Activated CD8-positive, alpha-beta T cell treated with anti-CD3 and anti-CD28 coated beads, Interleukin-2, amount 10 ng/mL, durations not matched to agents 7 days and 5 days (primary cell): ENCODE results near the gene GABPB2. TPM values are rescaled to one million over a fixed set of nuclear protein-coding genes. Genes with fewer than 3 reads are reported as not detected.
A peak's percentile ranks its signal among the peaks of the same experiment; 100 is the strongest.

Source experiments
- ATAC-seq: fragments of 150-1000 bp; cut with Tn5 transposase; one replicate; pipeline ENCODE4 v1.10.0; 2021; ENCODE audit warnings: moderate library complexity
- CTCF ChIA-PET: fragments of 350-600 bp; sonication (Branson Sonifier 250); formaldehyde crosslinking; loops from one replicate; lab custom pipeline; 2021; ENCODE audit warnings: antibody characterized with exemption; lab: Charles Lee
- POLR2A ChIA-PET: fragments of 350-600 bp; sonication (Branson Sonifier 250); formaldehyde crosslinking; loops from one replicate; lab custom pipeline; 2021; ENCODE audit warnings: antibody characterized with exemption; lab: Charles Lee
- DNase-seq: peaks from one replicate; pipeline ENCODE4 v3.0.0-alpha.2; 2020
- H3K27ac Mint-ChIP-seq: one replicate; pipeline ENCODE4 v1.8.0; 2021; ENCODE audit warnings: mild to moderate bottlenecking, mixed read lengths
- H3K27me3 Mint-ChIP-seq: one replicate; pipeline ENCODE4 v1.8.0; 2021; ENCODE audit warnings: low read depth, mixed read lengths
- H3K36me3 Mint-ChIP-seq: one replicate; pipeline ENCODE4 v1.8.0; 2021; ENCODE audit warnings: low read depth, mixed read lengths
- H3K4me1 Mint-ChIP-seq: one replicate; pipeline ENCODE4 v1.8.0; 2021; ENCODE audit warnings: low read depth, mixed read lengths
- H3K4me3 Mint-ChIP-seq: one replicate; pipeline ENCODE4 v1.8.0; 2021; ENCODE audit warnings: mild to moderate bottlenecking, mixed read lengths
- H3K9me3 Mint-ChIP-seq: one replicate; pipeline ENCODE4 v1.8.0; 2022; ENCODE audit warnings: mixed read lengths; ENCODE audit not compliant: insufficient read depth
- total RNA-seq, 2 experiments: library from RNA; stranded (reverse); gene quantifications; one replicate each; pipeline ENCODE4 v1.2.3, GENCODE V29; 2021

The GABPB2 gene
- total RNA-seq, 2 experiments from 2014 or later: 32.7 to 34.4 TPM

DNA sequence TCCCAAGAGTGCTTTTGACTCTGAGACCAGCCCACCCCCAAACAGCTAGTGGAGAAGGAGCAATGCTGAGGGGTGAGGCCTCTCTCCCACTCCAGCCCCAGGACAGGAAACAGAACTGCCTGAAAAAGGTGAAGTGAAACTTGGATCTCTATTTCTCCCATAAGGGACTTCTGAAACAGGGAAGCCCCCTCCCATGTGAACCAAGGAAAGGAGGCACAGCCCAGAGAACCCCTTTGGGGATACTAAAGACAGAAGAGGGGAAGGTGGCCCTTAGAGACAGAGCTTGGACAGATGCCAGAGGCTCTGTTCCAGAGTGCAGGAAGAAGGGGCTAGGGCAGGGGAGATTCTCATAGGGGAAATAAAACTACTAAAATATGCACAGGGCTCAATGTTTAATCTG lies 88.8 kb downstream of the GABPB2 start:
- Mint-ChIP-seq H3K4me3 (peak overlapping the region; percentile 16), H3K4me1 (peaks cover 67% of the 10 kb centered on the region), H3K27me3 (no peaks in the 10 kb centered on the region), H3K27ac (peak overlapping the region; percentile 69), H3K9me3 (no peaks in the 10 kb centered on the region), H3K36me3 (peaks cover 47% of the 10 kb centered on the region)
- ChIA-PET POLR2A (interaction anchor here (1.5 to 1.6 kb wide), 2 partner anchors 30 to 122 kb away, joined by 4 to 5 read pairs; partner anchors contain the start of genes VPS72 and ZNF687), CTCF (interaction anchor here (1.1 to 13.1 kb wide), 4 partner anchors 45 to 134 kb away, joined by 3 to 337 read pairs (median 28); partner anchors contain the start of gene CDC42SE1)
- no peak for ATAC-seq
- no peak for DNase-seq

DNA sequence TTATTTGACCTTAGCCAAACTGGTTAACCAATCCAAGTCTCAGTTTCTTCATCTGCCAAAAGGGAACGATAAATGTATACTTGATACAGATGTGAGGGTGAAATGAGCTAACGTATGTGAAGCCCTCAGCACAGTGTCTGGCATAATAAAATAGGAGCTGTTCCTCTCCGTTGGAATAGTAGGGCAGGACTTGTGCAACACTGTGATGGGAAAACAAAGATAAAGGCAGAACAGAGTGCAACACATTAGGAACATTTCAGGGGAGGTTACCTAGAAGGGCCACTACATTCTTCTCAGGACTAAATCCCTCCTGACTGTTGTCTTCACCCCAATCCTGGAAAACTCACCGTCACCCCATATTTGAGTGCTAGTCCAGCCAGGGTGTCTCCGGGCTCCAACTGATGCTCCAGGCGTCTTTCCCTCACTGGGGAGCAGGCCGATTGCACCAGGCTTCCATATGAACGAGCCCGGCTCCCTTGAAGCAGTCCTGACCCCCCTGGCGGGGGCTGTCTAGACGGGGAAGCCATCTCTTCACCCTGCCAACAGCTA lies 94.2 kb downstream of the GABPB2 start:
- Mint-ChIP-seq H3K27ac (peak overlapping the region; percentile 94), H3K27me3 (no peaks in the 10 kb centered on the region), H3K4me1 (peaks cover 46% of the 10 kb centered on the region), H3K36me3 (peaks cover 51% of the 10 kb centered on the region), H3K9me3 (no peaks in the 10 kb centered on the region), H3K4me3 (peak overlapping the region; percentile 92)
- DNase-seq (no peak), ATAC-seq (no peak)
- ChIA-PET POLR2A (interaction anchor here (0.9 to 2.3 kb wide), 3 partner anchors 8 to 25 kb away, joined by 3 to 24 read pairs (median 4); partner anchors contain the start of genes TNFAIP8L2 and VPS72), CTCF (interaction anchor here (1.4 kb wide), 1 partner anchor 8 kb away, joined by 4 read pairs; the partner anchor contains the start of gene TNFAIP8L2)

- no peak for ATAC-seq
- ChIA-PET POLR2A (interaction anchor here (0.9 to 2.3 kb wide), 3 partner anchors 9 to 24 kb away, joined by 3 to 24 read pairs (median 4); partner anchors contain the start of genes TNFAIP8L2 and VPS72), CTCF (interaction anchor here (1.4 to 2.2 kb wide), 2 partner anchors 9 to 176 kb away, joined by 4 to 6 read pairs; partner anchors contain the start of gene TNFAIP8L2)
- Mint-ChIP-seq H3K27me3 (no peaks in the 10 kb centered on the region), H3K9me3 (no peaks in the 10 kb centered on the region), H3K36me3 (peaks cover 52% of the 10 kb centered on the region), H3K4me3 (peak overlapping the region; percentile 92), H3K4me1 (peaks cover 43% of the 10 kb centered on the region), H3K27ac (peak overlapping the region; percentile 94)
- peak; percentile 27 for DNase-seq
Measured at GRCh38 chr1:151165281-151165737, 94.7 kb downstream of the GABPB2 start.

GRCh38 chr1:151165738-151166504 lies 95.4 kb downstream of the GABPB2 start, which contains the start of the genes LYSMD1 and SCNM1:
TSS of gene LYSMD1 (minus strand) at chr1:151165902. CDS start at chr1:151165258, 644 bp downstream.
TSS of gene SCNM1 (plus strand) at chr1:151166144. CDS start at chr1:151166153, 9 bp downstream.
- H3K27me3 Mint-ChIP-seq: no peaks in the 10 kb centered on the region
- peak within 1 kb of the TSS; percentile 94 for H3K27ac Mint-ChIP-seq
- POLR2A ChIA-PET: interaction anchor here (0.5 to 2.3 kb wide), 6 partner anchors 9 to 116 kb away, joined by 3 to 24 read pairs (median 3); partner anchors contain the start of genes CDC42SE1, TNFAIP8L2 and VPS72
- peak within 1 kb of the TSS; percentile 92 for H3K4me3 Mint-ChIP-seq
- peaks cover 49% of the 10 kb centered on the region for H3K36me3 Mint-ChIP-seq
- peak; percentile 95 for ATAC-seq
- DNase-seq: peak; percentile 98
- CTCF ChIA-PET: interaction anchor here (1.0 to 2.2 kb wide), 3 partner anchors 9 to 175 kb away, joined by 4 to 7 read pairs (median 6); partner anchors contain the start of gene TNFAIP8L2
- H3K9me3 Mint-ChIP-seq: no peaks in the 10 kb centered on the region
- H3K4me1 Mint-ChIP-seq: peaks cover 40% of the 10 kb centered on the region

DNA sequence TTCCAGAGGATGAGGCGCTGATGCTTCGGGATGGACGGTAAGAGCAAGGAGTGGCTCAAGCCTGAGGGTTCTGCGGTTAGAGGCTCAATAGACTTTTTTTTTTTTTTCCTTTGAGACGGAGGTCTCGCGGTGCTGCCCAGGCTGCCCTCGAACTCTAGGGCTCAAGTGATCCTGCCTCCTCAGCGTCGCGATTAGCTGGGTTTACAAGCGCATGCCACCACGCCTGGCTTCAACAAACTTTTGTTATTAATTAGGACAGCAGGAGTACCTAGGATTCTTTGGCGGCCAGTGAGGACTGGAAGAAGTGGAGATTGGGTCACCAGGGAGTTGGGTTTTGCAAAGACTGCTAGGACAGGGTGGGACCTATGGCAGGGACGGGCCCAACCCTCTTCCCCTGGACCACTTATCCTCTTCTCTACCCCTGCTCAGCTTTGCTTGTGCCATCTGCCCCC lies 96.0 kb downstream of the GABPB2 start:
- ATAC-seq: peak; percentile 9
- POLR2A ChIA-PET: interaction anchor here (0.5 to 2.3 kb wide), 7 partner anchors 10 to 115 kb away, joined by 3 to 24 read pairs (median 3); partner anchors contain the start of genes CDC42SE1, TNFAIP8L2 and VPS72
- H3K4me3 Mint-ChIP-seq: peak overlapping the region; percentile 92
- peaks cover 37% of the 10 kb centered on the region for H3K4me1 Mint-ChIP-seq
- no peak for DNase-seq
- CTCF ChIA-PET: interaction anchor here (1.0 to 2.2 kb wide), 3 partner anchors 10 to 174 kb away, joined by 4 to 7 read pairs (median 6); partner anchors contain the start of gene TNFAIP8L2
- peaks cover 49% of the 10 kb centered on the region for H3K36me3 Mint-ChIP-seq
- H3K9me3 Mint-ChIP-seq: no peaks in the 10 kb centered on the region
- no peaks in the 10 kb centered on the region for H3K27me3 Mint-ChIP-seq
- peak overlapping the region; percentile 94 for H3K27ac Mint-ChIP-seq

GRCh38 chr1:151167116-151167515 lies 96.6 kb downstream of the GABPB2 start:
- peak overlapping the region; percentile 92 for H3K4me3 Mint-ChIP-seq
- peaks cover 43% of the 10 kb centered on the region for H3K36me3 Mint-ChIP-seq
- DNase-seq (no peak), ATAC-seq (no peak)
- no peaks in the 10 kb centered on the region for H3K27me3 Mint-ChIP-seq
- peak overlapping the region; percentile 94 for H3K27ac Mint-ChIP-seq
- peaks cover 31% of the 10 kb centered on the region for H3K4me1 Mint-ChIP-seq
- ChIA-PET CTCF (interaction anchor here (1.8 to 2.2 kb wide), 2 partner anchors 10 to 174 kb away, joined by 6 to 7 read pairs; partner anchors contain the start of gene TNFAIP8L2), POLR2A (interaction anchor here (0.8 to 2.3 kb wide), 3 partner anchors 10 to 25 kb away, joined by 3 to 24 read pairs (median 7); partner anchors contain the start of genes TNFAIP8L2 and VPS72)
- H3K9me3 Mint-ChIP-seq: no peaks in the 10 kb centered on the region

DNA sequence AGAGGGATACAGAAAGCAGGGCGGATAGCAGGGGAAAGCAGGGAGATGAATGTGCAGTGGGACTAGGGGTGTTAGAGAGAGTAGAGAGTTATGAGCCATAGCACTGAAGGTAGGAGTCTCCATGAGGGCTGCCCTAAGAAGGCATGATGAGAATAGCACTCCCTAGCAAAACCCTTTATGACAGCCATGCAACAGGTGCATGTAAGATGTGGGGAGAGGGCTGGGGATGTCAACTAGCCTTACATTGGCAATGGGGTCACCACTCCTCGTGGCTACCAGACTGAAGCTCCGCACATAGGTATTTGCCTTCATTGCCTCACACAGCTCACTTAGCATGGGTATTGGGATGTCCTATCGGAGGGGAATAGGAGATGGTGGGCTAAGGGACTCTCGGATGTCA lies 100.6 kb downstream of the GABPB2 start:
- Mint-ChIP-seq H3K9me3 (no peaks in the 10 kb centered on the region), H3K4me1 (peaks cover 13% of the 10 kb centered on the region), H3K36me3 (peaks cover 37% of the 10 kb centered on the region), H3K27ac (no peak overlapping the region), H3K4me3 (no peak overlapping the region), H3K27me3 (no peaks in the 10 kb centered on the region)
- ATAC-seq (no peak), DNase-seq (no peak)
- POLR2A ChIA-PET: interaction anchor here (0.9 to 2.8 kb wide), 2 partner anchors 14 to 18 kb away, joined by 4 to 13 read pairs; partner anchors contain the start of gene VPS72
- CTCF ChIA-PET: interaction anchor here (0.7 to 1.6 kb wide), 3 partner anchors 17 to 72 kb away, joined by 3 to 6 read pairs (median 3); no protein-coding TSS in a partner anchor

Other genes with a start within 250 kb of the GABPB2 start
- 10 to 100 TPM; 39.8 to 42.1 TPM for gene ARNT, start 194.2 kb upstream of the GABPB2 start, total RNA-seq
- gene CTXND2, start 183.6 kb upstream of the GABPB2 start, total RNA-seq: not detected
- gene SETDB1, start 144.4 kb upstream of the GABPB2 start, total RNA-seq: 10 to 100 TPM; 58.5 to 59.3 TPM
- gene CERS2, start 95.9 kb upstream of the GABPB2 start, total RNA-seq: 100 to 1,000 TPM; 149 to 150 TPM
- not detected for gene ANXA9, start 88.5 kb upstream of the GABPB2 start, total RNA-seq
- gene MINDY1, start 63.9 kb upstream of the GABPB2 start, total RNA-seq: 1 to 10 TPM; 9.1 to 9.9 TPM
- 10 to 100 TPM; 15.8 to 19.0 TPM for gene PRUNE1, start 62.3 kb upstream of the GABPB2 start, total RNA-seq
- 1 to 10 TPM; 1.1 to 1.8 TPM for gene BNIPL, start 34.2 kb upstream of the GABPB2 start, total RNA-seq
- 1 to 10 TPM; 1.3 TPM for gene C1orf56, start 23.0 kb upstream of the GABPB2 start, total RNA-seq
- 100 to 1,000 TPM; 238 to 245 TPM for gene CDC42SE1, start 11.1 kb upstream of the GABPB2 start, total RNA-seq
- 1 to 10 TPM; 5.7 to 6.0 TPM for gene MLLT11, start 10.4 kb upstream of the GABPB2 start, total RNA-seq
- gene SEMA6C, start 75.9 kb downstream of the GABPB2 start, total RNA-seq: 1 to 10 TPM; 1.9 to 2.2 TPM
- gene TNFAIP8L2, start 85.9 kb downstream of the GABPB2 start, total RNA-seq: 10 to 100 TPM; 18.5 to 20.0 TPM
- 1 to 10 TPM; 3.7 to 4.3 TPM for gene LYSMD1, start 95.1 kb downstream of the GABPB2 start, total RNA-seq
- 10 to 100 TPM; 53.0 to 55.9 TPM for gene SCNM1, start 95.4 kb downstream of the GABPB2 start, total RNA-seq
- 1 to 10 TPM; 2.2 to 3.4 TPM for gene TMOD4, start 105.2 kb downstream of the GABPB2 start, total RNA-seq
- gene VPS72, start 119.4 kb downstream of the GABPB2 start, total RNA-seq: 10 to 100 TPM; 59.8 to 61.7 TPM
- 10 to 100 TPM; 64.9 to 69.2 TPM for gene PIP5K1A, start 127.8 kb downstream of the GABPB2 start, total RNA-seq
- 100 to 1,000 TPM; 194 to 210 TPM for gene PSMD4, start 184.0 kb downstream of the GABPB2 start, total RNA-seq
- gene ZNF687, start 211.5 kb downstream of the GABPB2 start, total RNA-seq: 10 to 100 TPM; 25.5 to 26.6 TPM